OCI-LY3 (cell line): ENCODE data around the gene GJA9.

ENCODE experiments used
- CTCF ChIP-seq: fragments of 200-600, 300-600 bp; sonication (generic); IDR thresholded peaks from 2 replicates; pipeline ENCODE4 v1.5.1; 2014; ENCODE audit warnings: antibody characterized with exemption, low read length, low read depth
- EZH2phosphoT487 ChIP-seq: fragments of 200-600 bp; shearing (Covaris generic); IDR thresholded peaks from 2 replicates; pipeline ENCODE4 v1.6.1; 2018; ENCODE audit warnings: antibody characterized with exemption, mixed run types, low read depth

GRCh38 chr1:38919130-38919529, 37.7 kb upstream of the GJA9 start:
- TF ChIP-seq CTCF (no peak), EZH2phosphoT487 (no peak)
